ENCODE data around the gene DNAL4. TPM values are rescaled to one million over a fixed set of nuclear protein-coding genes. Genes with fewer than 3 reads are reported as not detected.

The DNAL4 gene
- total RNA-seq: 3.0 TPM

DNA sequence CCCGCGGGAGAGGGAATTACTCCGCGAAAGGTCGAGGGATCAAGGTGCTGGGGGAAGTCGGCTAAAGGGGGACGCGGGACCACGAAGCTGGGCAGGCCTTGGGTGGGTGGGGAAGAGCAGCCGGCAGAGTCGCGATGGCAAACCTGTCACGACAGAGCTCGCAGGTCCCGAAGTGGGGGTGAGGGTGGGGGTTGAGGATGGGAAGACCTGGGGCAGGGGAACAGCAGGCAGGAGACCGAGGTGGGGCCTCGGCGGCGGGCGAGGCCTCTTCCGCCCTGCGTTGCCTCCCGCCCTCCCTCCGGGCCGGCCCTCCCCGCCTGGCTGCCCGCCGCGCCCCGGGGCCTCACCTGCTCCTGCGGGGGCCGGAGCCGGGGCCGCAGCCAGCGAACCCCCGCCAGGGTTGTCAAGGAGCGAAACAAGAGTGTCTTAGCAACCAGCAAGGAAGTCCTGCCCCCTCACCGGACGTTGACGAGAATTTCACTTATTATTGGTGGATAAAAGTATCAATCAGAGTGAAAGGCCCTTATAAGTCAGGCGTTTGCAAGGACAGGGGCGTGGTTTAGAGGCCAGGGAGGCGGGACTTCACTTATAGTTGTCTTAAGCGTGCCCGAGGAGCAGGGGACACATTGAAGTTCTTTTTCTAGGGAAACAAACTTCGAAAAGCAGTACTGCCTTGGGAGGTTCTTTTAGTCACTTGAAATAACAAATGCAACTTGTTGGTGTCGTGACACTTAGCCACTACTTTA lies at the start of gene DNAL4:
Gene DNAL4, minus strand, starts transcription at position 423 of the 746 bp plus-strand sequence. CDS start 11,412 bp downstream, outside the sequence.
- H3K9me3 ChIP-seq (ENCODE audit: low read depth, low read length): no peaks in the 10 kb centered on the region
- peak within 1 kb of the TSS; percentile 63 for H3K4me3 ChIP-seq (ENCODE audit: low read length)
- peaks cover 13% of the 10 kb centered on the region for H3K4me1 ChIP-seq (ENCODE audit: insufficient read depth, low read length)
- no peaks in the 10 kb centered on the region for H3K27me3 ChIP-seq (ENCODE audit: insufficient read depth, low read length)

DNA sequence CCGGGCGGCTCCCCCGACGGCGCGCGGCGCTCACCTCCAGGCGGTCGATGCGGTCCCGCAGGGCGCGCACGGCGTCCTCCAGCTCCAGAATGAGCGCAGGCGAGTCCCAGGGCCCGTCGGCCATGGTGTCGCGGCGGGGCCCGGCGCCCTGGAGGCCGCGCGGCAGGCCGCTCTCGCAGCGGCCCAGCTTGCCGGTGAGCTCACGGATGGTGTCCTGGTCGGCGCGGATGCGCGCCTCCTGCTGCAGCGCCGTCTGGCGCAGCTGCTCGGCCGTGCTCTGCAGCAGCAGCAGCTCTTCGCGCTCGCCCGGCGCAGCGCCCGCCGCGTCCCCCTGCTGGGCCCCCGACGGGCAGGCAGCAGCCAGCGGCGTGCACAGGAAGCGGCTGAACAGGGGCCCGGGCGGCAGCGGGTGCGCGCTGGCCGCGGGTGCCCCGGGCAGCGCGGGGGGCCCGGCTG lies 49.3 kb upstream of the DNAL4 start:
- H3K27me3 ChIP-seq (ENCODE audit: insufficient read depth, low read length): peaks cover 37% of the 10 kb centered on the region

DNA sequence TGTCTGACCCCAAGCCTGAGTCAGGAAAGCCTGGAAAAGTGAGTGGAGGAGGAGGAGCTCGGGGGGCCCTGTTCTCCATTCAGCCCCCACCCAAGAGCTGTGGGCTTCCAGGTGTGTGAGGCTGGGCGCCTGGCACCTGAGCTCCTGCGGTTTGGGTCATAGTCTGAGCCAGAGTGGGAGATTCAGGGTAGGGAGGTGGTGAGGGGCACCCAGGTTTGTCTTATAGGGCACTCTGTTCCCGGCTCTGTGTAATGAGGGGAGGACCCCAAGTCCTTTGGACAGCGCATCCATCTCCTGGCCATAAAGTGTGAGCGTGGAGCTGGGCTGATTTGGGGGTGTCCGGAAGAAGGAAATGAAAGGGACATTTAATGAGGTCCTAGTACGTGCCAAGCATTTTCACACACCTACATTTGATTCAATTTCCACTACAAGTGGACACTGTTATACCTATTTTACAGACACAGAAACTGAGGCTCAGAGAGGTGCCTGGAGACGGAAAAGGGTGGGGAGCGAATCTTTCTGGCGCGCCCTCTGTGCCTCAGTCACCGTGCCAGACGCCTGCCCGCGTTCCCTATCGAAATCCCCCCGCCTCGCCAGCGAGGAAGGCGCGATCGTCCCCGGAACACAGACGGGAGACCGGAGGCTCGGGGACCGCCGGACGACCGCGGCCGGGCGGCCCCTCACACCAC lies 48.7 kb upstream of the DNAL4 start:
- H3K4me3 ChIP-seq (ENCODE audit: low read length): no peak overlapping the region
- peaks cover 19% of the 10 kb centered on the region for H3K4me1 ChIP-seq (ENCODE audit: insufficient read depth, low read length)
- no peaks in the 10 kb centered on the region for H3K9me3 ChIP-seq (ENCODE audit: low read depth, low read length)
- H3K27me3 ChIP-seq (ENCODE audit: insufficient read depth, low read length): peaks cover 37% of the 10 kb centered on the region

More for the DNA sequence above, 49.3 kb upstream of the DNAL4 start:
- Histone ChIP-seq H3K4me1 (ENCODE audit: insufficient read depth, low read length) (peaks cover 19% of the 10 kb centered on the region), H3K9me3 (ENCODE audit: low read depth, low read length) (no peaks in the 10 kb centered on the region), H3K4me3 (ENCODE audit: low read length) (no peak overlapping the region)

DNA sequence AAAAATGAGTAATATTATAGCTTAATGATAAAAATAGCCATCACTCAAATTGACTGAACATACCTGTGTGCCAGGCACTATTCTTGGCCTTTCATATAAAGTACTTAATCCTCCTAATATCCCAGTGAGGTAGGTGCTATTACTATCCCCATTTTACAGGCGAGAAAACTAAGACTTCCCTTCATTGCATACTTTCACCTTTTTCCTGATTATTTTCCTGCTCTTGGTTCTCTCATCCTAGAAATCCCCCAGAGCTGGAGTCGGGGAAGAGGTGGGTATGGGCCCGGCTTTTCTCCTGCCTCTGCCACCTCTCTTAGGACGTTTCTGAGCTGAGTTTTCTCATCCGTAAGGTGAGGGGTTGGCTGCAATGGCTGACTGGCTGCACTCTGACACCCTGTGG lies 47.7 kb upstream of the DNAL4 start:
- H3K4me3 ChIP-seq (ENCODE audit: low read length): no peak overlapping the region

DNA sequence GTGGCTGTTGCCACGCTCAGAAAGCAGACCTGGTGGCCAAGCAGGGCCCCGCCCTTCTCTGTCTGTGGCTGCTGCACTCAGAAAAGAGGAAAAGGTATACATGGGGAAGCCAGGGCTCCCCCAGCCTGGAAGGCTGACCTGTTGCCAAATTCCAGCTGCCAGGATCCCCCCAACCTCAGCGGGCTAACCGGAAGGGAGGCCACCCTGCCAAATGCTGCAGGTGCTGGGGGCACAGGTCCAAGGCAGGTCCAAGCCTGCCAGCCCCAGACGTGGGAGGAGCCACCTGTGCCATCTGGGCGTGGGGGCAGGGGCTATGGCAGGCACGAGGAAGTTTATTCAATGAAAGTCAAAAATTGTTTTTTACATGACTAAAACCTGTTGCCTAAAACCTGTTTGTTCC lies 47.3 kb upstream of the DNAL4 start:
- Histone ChIP-seq H3K27me3 (ENCODE audit: insufficient read depth, low read length) (peaks cover 35% of the 10 kb centered on the region), H3K9me3 (ENCODE audit: low read depth, low read length) (no peaks in the 10 kb centered on the region), H3K4me3 (ENCODE audit: low read length) (no peak overlapping the region), H3K4me1 (ENCODE audit: insufficient read depth, low read length) (peaks cover 19% of the 10 kb centered on the region)

More for the DNA sequence above, 47.7 kb upstream of the DNAL4 start:
- Histone ChIP-seq H3K27me3 (ENCODE audit: insufficient read depth, low read length) (peaks cover 37% of the 10 kb centered on the region), H3K9me3 (ENCODE audit: low read depth, low read length) (no peaks in the 10 kb centered on the region), H3K4me1 (ENCODE audit: insufficient read depth, low read length) (peaks cover 19% of the 10 kb centered on the region)

DNA sequence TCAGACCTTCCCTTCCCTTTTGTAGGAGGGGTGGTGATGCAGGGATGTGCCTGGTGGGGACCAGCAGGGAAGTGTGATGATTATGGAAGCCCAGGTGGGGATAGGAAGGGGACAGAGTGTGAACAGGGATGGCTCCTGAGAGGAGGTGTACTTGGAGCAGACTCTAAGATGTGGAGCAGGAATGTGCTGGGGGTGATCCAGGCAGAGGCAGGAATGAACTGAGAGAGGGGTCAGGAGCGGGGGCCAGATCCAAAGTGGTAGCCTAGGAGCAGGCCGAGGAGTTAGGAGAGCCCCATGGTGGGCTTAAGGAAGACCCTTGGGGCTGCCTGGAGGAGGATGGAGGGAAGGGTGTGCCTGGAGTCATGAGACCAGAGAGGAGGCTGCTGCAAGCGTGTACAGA lies 46.2 kb upstream of the DNAL4 start:
- peaks cover 19% of the 10 kb centered on the region for H3K4me1 ChIP-seq (ENCODE audit: insufficient read depth, low read length)
- no peaks in the 10 kb centered on the region for H3K9me3 ChIP-seq (ENCODE audit: low read depth, low read length)
- peaks cover 28% of the 10 kb centered on the region for H3K27me3 ChIP-seq (ENCODE audit: insufficient read depth, low read length)
- H3K4me3 ChIP-seq (ENCODE audit: low read length): no peak overlapping the region

GRCh38 chr22:38839686-38840085 lies 45.7 kb upstream of the DNAL4 start:
- peaks cover 23% of the 10 kb centered on the region for H3K27me3 ChIP-seq (ENCODE audit: insufficient read depth, low read length)
- H3K4me1 ChIP-seq (ENCODE audit: insufficient read depth, low read length): peaks cover 19% of the 10 kb centered on the region
- H3K9me3 ChIP-seq (ENCODE audit: low read depth, low read length): no peaks in the 10 kb centered on the region

GRCh38 chr22:38837414-38837928 lies 43.5 kb upstream of the DNAL4 start:
- Histone ChIP-seq H3K4me1 (ENCODE audit: insufficient read depth, low read length) (peaks cover 6% of the 10 kb centered on the region), H3K4me3 (ENCODE audit: low read length) (no peak overlapping the region), H3K27me3 (ENCODE audit: insufficient read depth, low read length) (peaks cover 12% of the 10 kb centered on the region), H3K9me3 (ENCODE audit: low read depth, low read length) (no peaks in the 10 kb centered on the region)

More at GRCh38 chr22:38839686-38840085, 45.7 kb upstream of the DNAL4 start:
- no peak overlapping the region for H3K4me3 ChIP-seq (ENCODE audit: low read length)

GRCh38 chr22:38835888-38836301 lies 42.0 kb upstream of the DNAL4 start:
- Histone ChIP-seq H3K4me3 (ENCODE audit: low read length) (no peak overlapping the region), H3K27me3 (ENCODE audit: insufficient read depth, low read length) (no peaks in the 10 kb centered on the region), H3K4me1 (ENCODE audit: insufficient read depth, low read length) (no peaks in the 10 kb centered on the region), H3K9me3 (ENCODE audit: low read depth, low read length) (no peaks in the 10 kb centered on the region)

DNA sequence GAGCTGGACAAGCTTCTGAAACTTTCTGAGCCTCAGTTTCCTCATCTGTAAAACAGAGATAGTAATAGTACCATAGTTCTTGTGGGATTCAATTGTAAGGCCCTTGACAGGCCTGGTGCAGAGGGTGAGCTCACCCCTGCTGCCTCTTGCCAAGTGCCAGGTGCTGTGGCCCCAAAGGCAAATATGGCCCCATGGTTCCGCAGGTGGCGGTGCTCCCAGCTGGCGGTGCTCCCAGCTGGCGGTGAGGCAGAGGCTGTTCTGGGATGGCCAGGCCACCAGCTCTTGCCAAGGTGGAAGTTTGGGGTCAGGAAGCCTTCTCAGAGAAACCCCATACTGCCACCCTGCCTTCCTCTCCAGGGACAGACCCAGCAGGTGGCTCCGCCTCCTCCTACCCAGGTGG lies 41.0 kb upstream of the DNAL4 start:
- Histone ChIP-seq H3K27me3 (ENCODE audit: insufficient read depth, low read length) (no peaks in the 10 kb centered on the region), H3K4me3 (ENCODE audit: low read length) (no peak overlapping the region), H3K4me1 (ENCODE audit: insufficient read depth, low read length) (no peaks in the 10 kb centered on the region), H3K9me3 (ENCODE audit: low read depth, low read length) (no peaks in the 10 kb centered on the region)

GRCh38 chr22:38834215-38834953 lies 40.4 kb upstream of the DNAL4 start:
- Histone ChIP-seq H3K4me3 (ENCODE audit: low read length) (no peak overlapping the region), H3K27me3 (ENCODE audit: insufficient read depth, low read length) (no peaks in the 10 kb centered on the region), H3K4me1 (ENCODE audit: insufficient read depth, low read length) (no peaks in the 10 kb centered on the region), H3K9me3 (ENCODE audit: low read depth, low read length) (no peaks in the 10 kb centered on the region)

DNA sequence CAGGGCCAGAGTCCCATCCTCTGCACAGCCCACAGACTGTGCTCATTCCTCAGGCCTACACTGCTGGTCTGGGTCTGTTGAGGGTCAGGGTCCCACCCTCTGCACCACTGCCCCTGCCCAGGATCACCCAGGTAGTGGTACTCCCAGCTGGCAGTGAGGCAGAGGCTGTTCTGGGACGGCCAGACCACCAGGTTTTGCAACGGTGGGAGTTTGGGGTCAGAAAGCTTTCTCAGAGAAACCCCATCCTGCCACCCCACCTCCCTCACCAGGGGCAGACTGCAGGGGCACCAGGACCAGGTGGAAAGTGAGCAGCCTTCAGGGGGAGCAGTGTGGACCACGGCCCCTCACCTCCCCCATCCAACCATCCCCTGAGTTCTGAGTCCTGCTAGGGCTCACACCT lies 39.1 kb upstream of the DNAL4 start:
- H3K27me3 ChIP-seq (ENCODE audit: insufficient read depth, low read length): no peaks in the 10 kb centered on the region
- no peaks in the 10 kb centered on the region for H3K9me3 ChIP-seq (ENCODE audit: low read depth, low read length)
- H3K4me1 ChIP-seq (ENCODE audit: insufficient read depth, low read length): no peaks in the 10 kb centered on the region
- no peak overlapping the region for H3K4me3 ChIP-seq (ENCODE audit: low read length)

- H3K27me3 ChIP-seq (ENCODE audit: insufficient read depth, low read length): no peaks in the 10 kb centered on the region
- H3K4me3 ChIP-seq (ENCODE audit: low read length): no peak overlapping the region
- H3K9me3 ChIP-seq (ENCODE audit: low read depth, low read length): no peaks in the 10 kb centered on the region
- H3K4me1 ChIP-seq (ENCODE audit: insufficient read depth, low read length): no peaks in the 10 kb centered on the region
Measured at GRCh38 chr22:38832005-38832978, 38.3 kb upstream of the DNAL4 start.

Measured in mononuclear cell (primary cell).